AG20443 (cell line): Measurements from ENCODE around the gene CFAP251.
"Not testable (repeated sequence)": the region's sequence is repeated elsewhere in the genome, so short reads cannot be mapped to it uniquely, and the experiment has no call there.

Experiments
- DNase-seq: peaks from one replicate; pipeline ENCODE4 v3.0.0; 2012; ENCODE audit warnings: low spot score, mixed read lengths

CFAP251 gene

DNA sequence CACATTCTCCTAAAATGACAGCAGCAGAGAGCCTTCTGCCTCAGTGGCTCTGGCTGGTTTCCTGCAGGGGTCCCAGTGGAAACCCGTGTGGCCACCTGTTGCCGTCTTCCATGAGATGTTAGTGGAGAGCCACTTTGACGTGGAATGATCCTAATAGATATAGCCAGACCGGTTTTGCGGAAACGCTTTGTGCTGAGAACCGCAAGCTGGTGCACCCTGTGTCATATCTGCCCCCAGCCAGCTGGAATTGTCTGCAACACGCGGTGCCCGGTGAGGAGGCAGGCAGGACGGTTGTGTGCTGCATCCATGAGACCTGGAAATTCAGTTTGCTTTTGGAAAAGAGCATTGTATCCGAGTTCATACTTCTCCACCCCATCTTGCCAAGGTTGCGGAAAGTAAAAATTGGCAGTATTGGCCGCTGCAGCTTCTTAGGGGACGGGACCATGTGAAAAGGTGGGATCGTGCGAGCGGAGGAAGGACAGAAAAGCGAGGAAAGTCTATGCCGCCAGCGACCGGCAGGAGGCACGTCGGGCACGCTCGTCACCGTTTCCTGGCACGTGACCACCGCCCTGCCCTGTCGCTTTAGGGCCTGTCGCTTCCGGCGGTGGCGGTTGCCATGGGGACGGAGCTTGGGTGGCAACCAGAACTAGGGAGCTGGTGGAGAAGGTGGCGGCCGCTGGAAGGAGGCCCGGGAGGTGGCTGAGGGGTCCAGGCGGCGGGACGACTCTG is at the start of gene CFAP251:
TSS of gene CFAP251 (plus strand) at position 643 of the 729 bp plus-strand sequence. CDS start 2,714 bp downstream, outside the sequence.
- DNase-seq: peak; percentile 98

DNA sequence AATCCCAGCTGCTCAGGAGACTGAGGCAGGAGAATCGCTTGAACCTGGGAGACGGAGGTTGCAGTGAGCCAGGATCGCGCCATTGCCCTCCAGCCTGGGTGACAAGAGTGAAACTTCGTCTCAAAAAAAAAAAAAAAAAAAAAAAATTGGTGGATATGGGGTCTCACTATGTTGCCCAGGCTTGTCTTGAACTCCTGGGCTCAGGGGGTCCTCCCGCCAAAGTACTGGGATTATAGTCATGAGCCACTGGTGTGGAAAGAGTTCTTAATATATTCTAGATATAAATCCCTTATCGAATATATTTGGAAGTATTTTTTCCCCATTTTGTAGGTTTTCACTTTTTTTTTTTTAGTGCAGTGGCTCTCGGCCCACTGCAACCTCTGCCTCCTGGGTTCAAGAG is 49.2 kb upstream of the CFAP251 start:
- DNase-seq: not testable (repeated sequence)

- DNase-seq: no peak
Observed at GRCh38 chr12:121871467-121871866, 46.9 kb upstream of the CFAP251 start.

DNA sequence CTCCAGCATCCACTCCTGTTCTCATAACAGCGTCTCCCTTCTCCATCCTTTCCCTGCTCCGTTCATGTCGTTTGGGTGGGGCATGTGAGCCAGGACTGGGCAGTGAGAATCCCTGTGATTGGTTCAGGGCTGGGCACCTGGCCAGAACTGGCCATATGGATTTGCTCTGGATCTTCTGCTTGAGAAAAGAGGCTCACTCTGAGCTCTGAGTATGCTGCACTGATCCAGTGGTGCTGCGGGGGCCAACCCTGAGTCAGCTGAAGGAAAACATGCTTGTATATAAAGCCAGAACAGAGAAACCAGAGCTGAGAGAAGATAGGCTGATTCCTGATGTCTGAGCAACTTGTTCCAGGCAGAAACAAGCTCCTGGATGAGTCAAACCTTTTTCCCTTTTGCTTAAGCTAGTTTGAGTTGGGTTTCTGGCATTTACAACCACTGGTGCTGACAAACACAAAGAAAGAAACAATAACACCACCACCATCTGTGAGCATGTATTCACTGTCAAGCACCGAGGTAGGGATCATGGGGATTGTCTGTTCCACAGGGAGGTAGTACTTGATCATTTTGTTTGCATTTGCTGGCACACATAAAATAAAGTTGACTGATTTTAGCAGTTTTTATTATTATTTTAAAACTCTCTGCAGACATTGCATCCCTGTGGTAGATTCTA is 45.7 kb upstream of the CFAP251 start:
- DNase-seq: peak; percentile 80

DNA sequence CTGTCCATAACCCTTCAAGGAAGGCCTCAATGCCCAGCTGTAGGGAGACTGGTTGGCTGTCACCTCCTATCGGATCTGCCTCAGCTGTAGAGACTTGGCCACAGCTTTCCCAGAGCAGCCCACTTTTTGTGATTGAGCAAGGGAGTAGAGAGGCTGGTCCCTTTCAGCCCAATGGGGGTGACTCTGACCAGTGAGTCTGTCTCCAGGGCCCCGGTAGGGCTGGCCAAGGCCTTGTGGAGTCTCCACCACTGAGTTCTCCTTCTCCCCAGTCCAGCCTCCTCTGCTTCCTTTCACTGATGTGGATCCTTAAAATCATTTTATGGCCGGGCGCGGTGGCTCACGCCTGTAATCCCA is 45.2 kb upstream of the CFAP251 start:
- no peak for DNase-seq

- no peak for DNase-seq
Observed at GRCh38 chr12:121874071-121874470, 44.3 kb upstream of the CFAP251 start.

DNA sequence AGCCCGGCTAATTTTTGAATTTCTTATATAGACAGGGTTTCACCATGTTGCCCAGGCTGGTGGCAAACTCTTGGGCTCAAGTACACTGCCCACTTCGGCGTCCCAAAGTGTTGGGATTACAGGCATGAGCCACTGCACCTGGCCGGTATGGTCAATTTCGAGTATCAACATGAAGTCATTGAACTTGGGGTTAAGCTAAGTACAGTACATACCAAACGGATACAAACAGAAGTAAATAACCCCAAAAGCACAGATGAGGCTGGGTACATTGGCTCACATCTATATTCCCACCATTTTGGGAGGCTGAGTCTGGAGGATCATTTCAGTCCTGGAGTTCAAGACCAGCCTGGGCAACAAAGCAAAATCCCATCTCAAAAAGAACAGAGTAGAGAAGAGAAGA is 42.8 kb upstream of the CFAP251 start:
- DNase-seq: no peak

GRCh38 chr12:121876080-121876447 is 42.3 kb upstream of the CFAP251 start:
- DNase-seq: not testable (repeated sequence)

- DNase-seq: no peak
Observed at GRCh38 chr12:121883315-121883660, 35.1 kb upstream of the CFAP251 start.

DNA sequence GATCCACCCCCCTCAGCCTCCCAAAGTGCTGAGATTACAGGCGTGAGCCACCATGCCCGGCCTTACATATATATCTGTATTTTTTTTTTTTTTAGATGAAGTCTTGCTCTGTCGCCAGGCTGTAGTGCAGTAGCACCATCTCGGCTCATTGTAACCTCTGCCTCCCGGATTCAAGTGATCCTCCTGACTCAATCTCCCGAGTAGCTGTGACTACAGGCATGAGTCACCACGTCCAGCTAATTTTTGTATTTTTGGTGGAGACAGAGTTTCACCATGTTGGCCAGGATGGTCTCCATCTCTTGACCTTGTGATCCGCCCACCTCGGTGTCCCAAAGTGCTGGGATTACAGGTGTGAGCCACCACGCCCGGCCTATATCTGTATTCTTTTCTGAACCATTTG is 33.3 kb upstream of the CFAP251 start:
- DNase-seq: not testable (repeated sequence)

GRCh38 chr12:121888083-121888477 is 30.3 kb upstream of the CFAP251 start:
- DNase-seq: no peak

DNA sequence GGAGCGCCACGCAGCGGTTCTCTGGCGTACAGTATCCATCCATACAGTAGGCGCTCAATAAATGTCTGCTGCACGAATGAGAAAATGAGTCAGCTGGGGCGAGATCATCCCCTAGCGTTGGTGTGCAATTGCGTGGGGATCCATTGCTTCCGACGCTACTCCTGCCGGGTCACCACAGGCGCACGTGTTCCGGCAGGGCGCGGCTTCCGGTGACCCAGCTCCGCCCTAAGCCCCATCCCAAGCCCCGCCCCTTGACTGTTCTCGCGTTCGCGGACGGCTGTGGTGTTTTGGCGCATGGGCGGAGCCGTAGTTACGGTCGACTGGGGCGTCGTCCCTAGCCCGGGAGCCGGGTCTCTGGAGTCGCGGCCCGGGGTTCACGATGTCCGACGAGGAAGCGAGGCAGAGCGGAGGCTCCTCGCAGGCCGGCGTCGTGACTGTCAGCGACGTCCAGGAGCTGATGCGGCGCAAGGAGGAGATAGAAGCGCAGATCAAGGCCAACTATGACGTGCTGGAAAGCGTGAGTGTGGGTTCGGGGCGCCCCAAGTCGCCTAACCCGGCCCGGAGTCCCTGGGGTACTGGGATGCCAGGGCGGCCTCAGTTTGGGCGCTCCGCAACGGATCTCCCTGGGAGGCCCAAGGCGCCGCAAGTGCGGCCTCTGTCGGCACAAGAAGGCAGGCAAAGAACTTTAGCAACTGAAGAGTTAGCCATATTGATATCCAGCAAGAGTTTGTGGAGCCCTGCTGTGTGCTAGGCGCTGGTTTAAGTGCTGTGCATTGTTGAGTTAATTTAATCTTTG is 29.7 kb upstream of the CFAP251 start, which contains the start of gene PSMD9:
TSS of gene PSMD9 (plus strand) at position 313 of the 796 bp plus-strand sequence. CDS start at position 380, 67 bp downstream.
- peak; percentile 98 for DNase-seq

DNA sequence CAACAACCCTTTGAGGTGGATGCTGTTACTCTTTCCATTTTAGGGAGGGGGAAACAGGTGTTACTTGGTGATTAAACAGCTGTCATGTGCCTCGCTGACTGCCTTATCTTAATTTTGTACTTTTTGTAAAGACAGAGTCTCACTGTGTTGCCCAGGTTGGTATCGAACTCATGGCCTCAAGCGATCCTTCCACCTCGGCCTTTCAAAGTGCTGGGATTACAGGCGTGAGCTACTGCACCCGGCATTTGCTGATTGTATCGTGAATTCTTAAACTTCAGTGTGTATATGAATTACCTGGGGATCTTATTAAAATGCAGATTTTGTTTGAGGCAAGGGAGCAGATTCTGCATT is 29.1 kb upstream of the CFAP251 start:
- no peak for DNase-seq

DNA sequence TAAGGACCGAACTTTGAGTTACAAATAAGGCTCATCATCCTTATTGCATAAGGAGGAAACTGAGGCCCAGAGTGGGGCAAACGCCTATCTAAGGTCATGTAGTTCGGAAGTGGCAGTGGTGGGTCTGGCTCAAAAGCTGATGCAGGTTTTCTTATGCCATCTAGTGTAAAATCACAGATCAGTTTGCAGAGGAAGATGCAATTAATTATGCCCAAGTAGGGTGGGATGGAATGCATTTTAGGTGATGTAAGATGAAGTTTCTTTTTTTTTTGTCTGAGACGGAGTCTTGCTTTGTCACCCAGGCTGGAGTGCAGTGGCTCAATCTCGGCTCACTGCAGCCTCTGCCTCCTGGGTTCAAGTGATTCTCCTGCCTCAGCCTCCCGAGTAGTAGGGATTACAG is 28.7 kb upstream of the CFAP251 start:
- peak; percentile 33 for DNase-seq

DNA sequence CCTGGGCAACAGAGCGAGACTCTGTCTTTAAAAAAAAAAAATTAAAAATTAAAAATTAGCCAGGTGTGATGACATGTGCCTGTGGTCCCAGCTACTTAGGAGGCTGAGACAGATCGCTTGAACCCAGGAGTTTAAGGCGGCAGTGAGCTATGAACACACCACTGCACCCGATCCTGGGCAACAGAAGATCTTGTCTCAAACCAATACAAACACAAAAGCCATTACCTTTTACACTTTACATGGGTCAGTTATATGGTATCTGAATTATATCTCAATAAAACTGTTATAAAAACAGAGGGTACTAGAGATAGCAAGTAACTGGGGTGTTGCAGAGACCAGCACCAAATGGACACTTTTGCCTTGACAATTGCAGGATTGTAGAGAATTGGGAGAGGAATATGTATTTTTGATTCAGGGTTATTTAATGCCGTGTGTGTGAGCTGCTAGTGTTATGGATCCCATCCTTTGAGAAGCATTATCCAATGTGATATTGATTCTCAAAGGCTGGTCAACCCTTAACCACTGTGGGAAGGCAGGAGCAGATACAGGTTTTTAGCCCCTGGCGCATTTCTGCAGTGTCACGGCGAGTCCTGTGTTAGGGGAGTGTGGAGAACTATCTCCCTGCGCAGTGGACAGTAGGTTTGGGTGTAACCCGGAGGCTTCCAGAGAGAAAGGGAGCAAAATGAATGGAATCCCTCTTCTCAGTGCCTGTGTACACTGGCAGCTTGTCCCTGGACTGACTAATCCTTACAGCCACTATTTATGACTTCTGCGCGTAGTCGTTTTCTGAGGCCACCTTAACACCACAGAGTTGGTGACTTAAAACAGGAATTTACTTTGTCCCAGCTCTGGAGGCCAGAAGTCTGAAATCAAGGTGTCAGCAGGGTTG is 25.5 kb upstream of the CFAP251 start:
- DNase-seq: no peak

- DNase-seq: peak; percentile 77
Observed at GRCh38 chr12:121893961-121894460, 24.4 kb upstream of the CFAP251 start.

- no peak for DNase-seq
Observed at GRCh38 chr12:121894633-121895032, 23.8 kb upstream of the CFAP251 start.

DNA sequence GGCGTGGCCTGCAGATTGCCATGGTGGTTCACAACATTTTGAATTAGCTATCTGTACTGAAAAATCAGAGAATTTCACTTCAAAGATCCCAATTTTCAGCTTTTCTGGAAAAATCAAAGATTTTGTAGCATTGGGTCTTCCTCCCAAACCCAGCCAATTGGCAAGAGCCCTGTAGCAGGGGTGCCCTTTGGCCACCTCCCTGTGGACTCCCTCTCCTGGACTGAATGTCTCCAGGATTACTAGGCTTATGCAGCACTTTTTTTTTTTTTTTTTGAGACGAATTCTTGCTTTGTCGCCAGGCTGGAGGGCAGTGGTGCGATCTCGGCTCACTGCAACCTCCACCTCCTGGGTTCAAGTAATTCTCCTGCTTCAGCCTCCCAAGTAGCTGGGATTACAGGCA is 20.1 kb upstream of the CFAP251 start:
- DNase-seq: no peak

DNA sequence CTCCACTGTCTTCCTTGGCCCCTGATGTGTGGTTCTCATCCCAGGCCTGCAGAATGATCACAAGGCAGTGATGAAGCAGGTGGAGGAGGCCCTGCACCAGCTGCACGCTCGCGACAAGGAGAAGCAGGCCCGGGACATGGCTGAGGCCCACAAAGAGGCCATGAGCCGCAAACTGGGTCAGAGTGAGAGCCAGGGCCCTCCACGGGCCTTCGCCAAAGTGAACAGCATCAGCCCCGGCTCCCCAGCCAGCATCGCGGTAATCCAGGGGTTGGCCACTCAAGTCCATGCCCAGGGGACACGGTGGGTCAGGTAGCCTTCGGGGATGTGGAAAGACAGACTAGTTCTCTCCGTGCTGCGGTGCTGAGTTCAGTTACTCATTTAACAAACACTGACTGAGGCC is 18.8 kb upstream of the CFAP251 start:
- no peak for DNase-seq

GRCh38 chr12:121903202-121903601 is 15.2 kb upstream of the CFAP251 start:
- no peak for DNase-seq

DNA sequence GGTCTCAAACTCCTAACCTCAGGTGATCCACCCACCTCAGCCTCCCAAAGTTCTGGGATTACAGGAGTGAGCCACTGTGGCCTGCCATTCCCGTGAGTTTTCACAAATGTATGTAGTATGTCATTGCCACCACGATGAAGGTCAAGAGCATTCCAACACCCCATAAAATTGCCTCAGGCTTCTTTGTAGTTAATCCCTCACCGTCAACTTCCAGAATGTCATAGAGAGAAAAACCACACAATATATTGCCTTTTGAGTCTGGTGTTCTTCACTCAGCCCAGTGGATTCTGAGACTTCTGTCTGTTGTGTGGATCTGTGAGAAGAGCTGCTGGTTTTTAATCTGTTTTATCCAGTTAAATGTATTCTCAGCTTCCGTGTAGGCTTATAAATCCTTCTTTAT is 12.6 kb upstream of the CFAP251 start:
- DNase-seq: no peak

GRCh38 chr12:121908702-121909101 is 9.7 kb upstream of the CFAP251 start:
- DNase-seq: peak; percentile 1
